GM12891 (cell line): ENCODE measurements around the gene TBC1D13.
"Not testable (repeated sequence)": the region's sequence is repeated elsewhere in the genome, so short reads cannot be mapped to it uniquely, and the experiment has no call there.

Experiments used
- DNase-seq: peaks from one replicate; pipeline ENCODE4 v3.0.0; 2011; ENCODE audit warnings: low spot score; ENCODE audit not compliant: insufficient read length
- FAIRE-seq: peaks from 2 replicates; lab custom pipeline; 2011; peaks lifted over from hg19 to GRCh38; lab: Jason Lieb, UNC
- PAX5 ChIP-seq: IDR thresholded peaks from 2 replicates; pipeline ENCODE4 v1.6.1; 2011; ENCODE audit warnings: low read length, moderate library complexity, mild to moderate bottlenecking; ENCODE audit not compliant: insufficient read depth, severe bottlenecking
- POLR2A ChIP-seq: IDR thresholded peaks from 2 replicates; pipeline ENCODE4 v1.6.1; 2011; ENCODE audit warnings: low read depth, low read length, control low read depth
- POLR2AphosphoS5 ChIP-seq: IDR thresholded peaks from 2 replicates; pipeline ENCODE4 v1.6.1; 2011; ENCODE audit warnings: low read depth, low read length, control low read depth
- POU2F2 ChIP-seq: IDR thresholded peaks from 2 replicates; pipeline ENCODE4 v1.6.1; 2011; ENCODE audit warnings: low read depth, mild to moderate bottlenecking, control low read depth, low read length, moderate library complexity
- SPI1 ChIP-seq: IDR thresholded peaks from 2 replicates; pipeline ENCODE4 v1.6.1; 2011; ENCODE audit warnings: low read depth, low read length, control low read depth
- TAF1 ChIP-seq: IDR thresholded peaks from 2 replicates; pipeline ENCODE4 v1.6.1; 2011; ENCODE audit warnings: low read depth, low read length, control low read depth

Gene TBC1D13

GRCh38 chr9:128828719-128829452, 41.8 kb downstream of the TBC1D13 start:
- peak; percentile 60 for FAIRE-seq
- no peak for TF ChIP-seq POU2F2
- DNase-seq: no peak

- TF ChIP-seq POLR2AphosphoS5 (peak; percentile 89), POU2F2 (no peak), POLR2A (peak; percentile 87), PAX5 (no peak), TAF1 (peak; percentile 76), SPI1 (no peak)
- FAIRE-seq (peak; percentile 99), DNase-seq (peak; percentile 99)
These were observed 42.6 kb downstream of the TBC1D13 start, which contains the start of gene SPOUT1 for GRCh38 chr9:128829477-128830251. Gene SPOUT1, minus strand, starts transcription at chr9:128829794. Its CDS starts 14 bp downstream, at chr9:128829780.

- TF ChIP-seq POLR2A (no peak), PAX5 (no peak), SPI1 (no peak), POLR2AphosphoS5 (no peak), TAF1 (no peak), POU2F2 (no peak)
- DNase-seq (no peak), FAIRE-seq (no peak)
These were observed 46.6 kb downstream of the TBC1D13 start for GRCh38 chr9:128833696-128834095.

- no peak for TF ChIP-seq POLR2A
- TF ChIP-seq PAX5: no peak
- no peak for TF ChIP-seq POU2F2
- TF ChIP-seq POLR2AphosphoS5: no peak
- no peak for TF ChIP-seq SPI1
- TF ChIP-seq TAF1: no peak
- DNase-seq: no peak
- no peak for FAIRE-seq
These were observed 48.5 kb downstream of the TBC1D13 start for GRCh38 chr9:128835246-128836210.

- no peak for TF ChIP-seq TAF1
- TF ChIP-seq POLR2AphosphoS5: no peak
- no peak for TF ChIP-seq PAX5
- TF ChIP-seq POU2F2: no peak
- TF ChIP-seq SPI1: no peak
- TF ChIP-seq POLR2A: no peak
- DNase-seq (no peak), FAIRE-seq (no peak)
These were observed 49.6 kb downstream of the TBC1D13 start for GRCh38 chr9:128836509-128837145.

GRCh38 chr9:128838338-128838737, 51.3 kb downstream of the TBC1D13 start:
- no peak for TF ChIP-seq SPI1
- TF ChIP-seq POLR2AphosphoS5: no peak
- no peak for TF ChIP-seq PAX5
- no peak for TF ChIP-seq TAF1
- no peak for TF ChIP-seq POU2F2
- no peak for TF ChIP-seq POLR2A
- DNase-seq: no peak
- FAIRE-seq: no peak

GRCh38 chr9:128840524-128840923, 53.5 kb downstream of the TBC1D13 start:
- no peak for TF ChIP-seq POU2F2
- TF ChIP-seq POLR2AphosphoS5: no peak
- no peak for TF ChIP-seq SPI1
- no peak for TF ChIP-seq TAF1
- no peak for TF ChIP-seq PAX5
- TF ChIP-seq POLR2A: no peak
- no peak for FAIRE-seq
- DNase-seq: no peak

- FAIRE-seq (no peak), DNase-seq (no peak)
- TF ChIP-seq PAX5 (no peak), SPI1 (no peak), TAF1 (no peak), POLR2AphosphoS5 (no peak), POLR2A (no peak), POU2F2 (no peak)
These were observed 54.8 kb downstream of the TBC1D13 start for GRCh38 chr9:128841694-128842492.

GRCh38 chr9:128843171-128843570, 56.1 kb downstream of the TBC1D13 start:
- DNase-seq, FAIRE-seq: not testable (repeated sequence)
